HCT116 (cell line): ENCODE data around the gene ITLN1. TPM values are rescaled to one million over a fixed set of nuclear protein-coding genes. Genes with fewer than 3 reads are reported as not detected.

Source experiments
- ATAC-seq: fragments of 200-7000 bp; cut with Tn5 transposase; 2 replicates; pipeline ENCODE4 v1.9.1; 2020; ENCODE audit warnings: mild to moderate bottlenecking, moderate library complexity
- BruUV-seq: library from RNA; stranded (reverse); fragments of 400-500 nt; replicated peaks from 2 replicates; lab custom pipeline; 2021; lab: Mats Ljungman, UMichigan
- CTCF ChIA-PET: fragments of 300-600 bp; sonication (Branson Sonifier 250); formaldehyde crosslinking; loops from one replicate; lab custom pipeline; 2021; ENCODE audit warnings: antibody characterized with exemption; lab: Charles Lee
- POLR2A ChIA-PET: fragments of 300-600, 350-600 bp; sonication (Branson Sonifier 250); formaldehyde crosslinking; loops from one replicate; lab custom pipeline; 2021; ENCODE audit warnings: antibody characterized with exemption; lab: Charles Lee
- RAD21 ChIA-PET, 2 experiments: fragments of 300-600 bp; sonication (Branson Sonifier 250); formaldehyde crosslinking; loops; one replicate each; lab custom pipeline; 2023; ENCODE audit warnings: low total read pairs in 2 of 2; ENCODE audit not compliant: uncharacterized antibody in 2 of 2, unreplicated experiment in 2 of 2, low non-redundant PET in 1 of 2; lab: Charles Lee
- DNase-seq: peaks from one replicate; pipeline ENCODE4 v3.0.0-alpha.2; 2010; ENCODE audit warnings: low read depth, low spot score
- H2AFZ ChIP-seq: fragments of 200-600 bp; shearing (Covaris generic), sonication (generic); 2 replicates; pipeline ENCODE4 v1.6.1; 2017; ENCODE audit warnings: low read depth, mixed run types, mixed read lengths, antibody characterized with exemption, low read length; ENCODE audit not compliant: poor library complexity, severe bottlenecking
- H3K27ac ChIP-seq: 2 replicates; pipeline ENCODE4 v1.5.1; 2012; ENCODE audit warnings: low read depth, low read length
- H3K27me3 ChIP-seq: fragments of 200-600 bp; sonication (generic); 2 replicates; pipeline ENCODE4 v1.6.1; 2016; ENCODE audit warnings: mixed run types, low read length, mixed read lengths; ENCODE audit not compliant: insufficient read depth
- H3K36me3 ChIP-seq, 2 experiments: fragments of 200-500 bp in 1 of 2; fragments of 200-600 bp in 1 of 2; sonication (Bioruptor generic) in 1 of 2; sonication (generic) in 1 of 2; 2 replicates each; pipeline versions ENCODE4 v1.5.1 to v1.6.1; 2014 to 2016; ENCODE audit warnings: low read length in 2 of 2, inconsistent platforms in 1 of 2, mixed read lengths in 1 of 2, mixed run types in 1 of 2; ENCODE audit not compliant: insufficient read depth in 2 of 2, control insufficient read depth in 1 of 2
- H3K4me1 ChIP-seq, 2 experiments: fragments of 200-600 bp in 1 of 2; sonication (generic) in 1 of 2; 2 replicates each; pipeline versions ENCODE4 v1.5.1 to v1.6.1; 2012 to 2017; ENCODE audit warnings: low read length in 2 of 2, inconsistent platforms in 1 of 2, mild to moderate bottlenecking in 1 of 2, mixed read lengths in 1 of 2, mixed run types in 1 of 2, moderate library complexity in 1 of 2; ENCODE audit not compliant: insufficient read depth in 2 of 2, control insufficient read depth in 1 of 2
- H3K4me2 ChIP-seq: fragments of 200-600 bp; sonication (generic); 2 replicates; pipeline ENCODE4 v1.6.1; 2017; ENCODE audit warnings: mixed run types, low read length, mixed read lengths
- H3K4me3 ChIP-seq, 2 experiments: fragments of 200-600 bp in 1 of 2; sonication (generic) in 1 of 2; replicated peaks in 1 of 2; 2 replicates each; pipeline ENCODE4 v1.5.1; 2011 to 2016; ENCODE audit warnings: low read length in 2 of 2, control low read depth in 1 of 2, low read depth in 1 of 2, mild to moderate bottlenecking in 1 of 2, mixed read lengths in 1 of 2, mixed run types in 1 of 2
- H3K79me2 ChIP-seq: fragments of 200-600 bp; sonication (generic); 2 replicates; pipeline ENCODE4 v1.6.1; 2017; ENCODE audit warnings: mild to moderate bottlenecking, mixed run types, low read length, moderate library complexity, mixed read lengths; ENCODE audit not compliant: insufficient read depth
- H3K9ac ChIP-seq: fragments of 200-600 bp; sonication (generic); 2 replicates; pipeline ENCODE4 v1.6.1; 2016; ENCODE audit warnings: low read length, mixed read lengths
- H3K9me2 ChIP-seq: fragments of 200-600 bp; sonication (generic), shearing (Covaris generic); 2 replicates; pipeline ENCODE4 v1.6.1; 2017; ENCODE audit warnings: mixed run types, mild to moderate bottlenecking, moderate library complexity; ENCODE audit not compliant: insufficient read depth
- H3K9me3 ChIP-seq, 2 experiments: fragments of 200-500 bp in 1 of 2; fragments of 200-600 bp in 1 of 2; sonication (Bioruptor generic) in 1 of 2; sonication (generic) in 1 of 2; 2 replicates each; pipeline ENCODE4 v1.6.1; 2014 to 2017; ENCODE audit warnings: low read length in 2 of 2, mixed read lengths in 2 of 2, inconsistent platforms in 1 of 2, low read depth in 1 of 2, mild to moderate bottlenecking in 1 of 2, mixed run types in 1 of 2, moderate library complexity in 1 of 2; ENCODE audit not compliant: control insufficient read depth in 1 of 2, insufficient read depth in 1 of 2
- H4K20me1 ChIP-seq: fragments of 200-600 bp; sonication (generic), shearing (Covaris generic); 2 replicates; pipeline ENCODE4 v1.6.1; 2017; ENCODE audit warnings: mixed run types, mild to moderate bottlenecking, moderate library complexity; ENCODE audit not compliant: insufficient read depth
- EGR1 ChIP-seq: IDR thresholded peaks from 2 replicates; pipeline ENCODE4 v1.6.1; 2012; ENCODE audit warnings: low read depth
- EZH2phosphoT487 ChIP-seq: fragments of 200-600 bp; IDR thresholded peaks from 2 replicates; pipeline ENCODE4 v1.6.1; 2018; ENCODE audit warnings: antibody characterized with exemption, borderline replicate concordance
- RAD21 ChIP-seq: IDR thresholded peaks from 2 replicates; pipeline ENCODE4 v1.6.1; 2012; ENCODE audit warnings: low read depth, mild to moderate bottlenecking
- SRF ChIP-seq: IDR thresholded peaks from 2 replicates; pipeline ENCODE4 v1.6.1; 2012; ENCODE audit warnings: low read depth
- TCF7L2 ChIP-seq: IDR thresholded peaks from 2 replicates; pipeline ENCODE4 v1.7.0; 2011; ENCODE audit warnings: borderline replicate concordance, inconsistent platforms; ENCODE audit not compliant: insufficient read depth, insufficient read length; ENCODE audit errors: extremely low read depth
- YY1 ChIP-seq: IDR thresholded peaks from 2 replicates; pipeline ENCODE4 v1.6.1; 2011; ENCODE audit warnings: low read length, low read depth, moderate library complexity, mild to moderate bottlenecking; ENCODE audit not compliant: insufficient replicate concordance; ENCODE audit errors: extremely low read depth
- ZNF274 ChIP-seq: fragments of 200-500 bp; sonication (Bioruptor generic); IDR thresholded peaks from 2 replicates; pipeline ENCODE4 v1.6.1; 2014; ENCODE audit warnings: mild to moderate bottlenecking, low read depth, low read length, inconsistent platforms
- intact Hi-C: fragments of 100-400 bp; cut with micrococcal nuclease; formaldehyde crosslinking; loops from 2 replicates; pipeline ENCODE4 v1.10.0; 2022
- total RNA-seq: library from RNA; stranded (reverse); gene quantifications from one replicate; pipeline ENCODE4 v1.2.1, GENCODE V29; 2021; ENCODE audit not compliant: unreplicated experiment
- TF ChIP-seq, protein P1 (sequence below), 3 experiments: fragments of 200-600 bp in 1 of 3; sonication (generic) in 1 of 3; IDR thresholded peaks in 2 of 3; conservative IDR thresholded peaks in 1 of 3; 2 replicates each; pipeline ENCODE4 v1.5.1; 2012 to 2017; ENCODE audit warnings: low read depth in 2 of 3, low read length in 2 of 3, antibody characterized with exemption in 1 of 3, borderline replicate concordance in 1 of 3, control low read depth in 1 of 3, mild to moderate bottlenecking in 1 of 3, mixed read lengths in 1 of 3, mixed run types in 1 of 3, moderate library complexity in 1 of 3; ENCODE audit not compliant: insufficient read depth in 1 of 3

Gene ITLN1
- total RNA-seq, 1 experiment from 2014 or later: not detected

DNA sequence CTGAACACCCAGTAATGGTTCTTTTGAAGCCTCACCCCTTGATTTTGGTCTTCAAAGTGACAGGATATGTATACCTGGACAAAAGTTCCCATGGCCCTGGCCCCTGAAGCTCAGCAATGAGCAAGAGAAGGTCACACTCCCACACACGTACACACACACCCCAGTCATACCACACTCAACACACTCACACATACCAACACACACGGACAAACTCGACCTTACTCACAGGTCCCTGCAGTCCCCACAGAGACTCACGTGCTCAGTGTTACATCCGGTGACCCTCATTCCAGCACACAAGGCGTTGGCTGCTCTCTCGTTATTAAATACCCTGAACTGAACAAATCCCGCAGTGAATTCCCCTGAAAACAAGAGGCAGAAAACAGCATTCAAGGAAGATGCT is 5.9 kb downstream of the ITLN1 start:
- RAD21 ChIA-PET: no interaction called here
- no peak for TF ChIP-seq EZH2phosphoT487
- TF ChIP-seq ZNF274: no peak
- no peak for TF ChIP-seq EGR1
- TF ChIP-seq TCF7L2: no peak
- BruUV-seq: no TSS peak

DNA sequence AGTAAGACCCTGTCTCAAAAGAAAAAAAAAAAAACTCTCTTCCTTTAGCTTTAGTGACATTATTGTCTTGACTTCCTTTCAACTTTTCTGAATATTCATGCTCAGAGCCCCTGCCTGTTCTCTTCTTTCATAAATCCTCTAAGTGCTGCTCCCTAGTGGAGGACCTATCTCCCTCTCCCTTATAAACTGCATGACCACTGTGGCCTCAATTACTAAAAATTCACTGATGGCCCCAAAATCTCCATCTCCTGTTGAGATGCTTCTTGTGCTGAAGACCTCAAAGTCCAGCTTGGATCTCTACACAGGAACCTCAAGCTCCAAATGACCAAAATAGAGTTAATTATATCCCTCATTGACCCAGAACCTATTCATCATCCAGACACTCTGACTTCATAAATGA is 7.8 kb downstream of the ITLN1 start:
- no peak overlapping the region for H3K27ac ChIP-seq
- TF ChIP-seq YY1 (no peak), RAD21 (0 out of 2 replicates have a peak, but pooled peaks have one; percentile 20), SRF (no peak)
- TF ChIP-seq, protein P1, sequence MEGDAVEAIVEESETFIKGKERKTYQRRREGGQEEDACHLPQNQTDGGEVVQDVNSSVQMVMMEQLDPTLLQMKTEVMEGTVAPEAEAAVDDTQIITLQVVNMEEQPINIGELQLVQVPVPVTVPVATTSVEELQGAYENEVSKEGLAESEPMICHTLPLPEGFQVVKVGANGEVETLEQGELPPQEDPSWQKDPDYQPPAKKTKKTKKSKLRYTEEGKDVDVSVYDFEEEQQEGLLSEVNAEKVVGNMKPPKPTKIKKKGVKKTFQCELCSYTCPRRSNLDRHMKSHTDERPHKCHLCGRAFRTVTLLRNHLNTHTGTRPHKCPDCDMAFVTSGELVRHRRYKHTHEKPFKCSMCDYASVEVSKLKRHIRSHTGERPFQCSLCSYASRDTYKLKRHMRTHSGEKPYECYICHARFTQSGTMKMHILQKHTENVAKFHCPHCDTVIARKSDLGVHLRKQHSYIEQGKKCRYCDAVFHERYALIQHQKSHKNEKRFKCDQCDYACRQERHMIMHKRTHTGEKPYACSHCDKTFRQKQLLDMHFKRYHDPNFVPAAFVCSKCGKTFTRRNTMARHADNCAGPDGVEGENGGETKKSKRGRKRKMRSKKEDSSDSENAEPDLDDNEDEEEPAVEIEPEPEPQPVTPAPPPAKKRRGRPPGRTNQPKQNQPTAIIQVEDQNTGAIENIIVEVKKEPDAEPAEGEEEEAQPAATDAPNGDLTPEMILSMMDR (IDR thresholded peaks at IDR 0.05 in 2 of 3, conservative IDR thresholded peaks at IDR 0.05 in 1 of 3; ENCODE audit: borderline replicate concordance in 1 of 3, insufficient read depth in 1 of 3, low read depth in 2 of 3, low read length in 2 of 3): peak; percentile 11 to 43 (median 39); a peak in 3 of 6 replicates
- TF ChIP-seq, all 23 proteins: peak for 2
- POLR2A ChIA-PET: no interaction called here
- no peaks in the 10 kb centered on the region for H3K79me2 ChIP-seq
- no peaks in the 10 kb centered on the region for H3K4me1 ChIP-seq
- H3K4me2 ChIP-seq: no peak overlapping the region
- no peaks in the 10 kb centered on the region for H3K9me3 ChIP-seq
- H2AFZ ChIP-seq: no peak overlapping the region
- no TSS peak for BruUV-seq
- RAD21 ChIA-PET: no interaction called here
- H3K27me3 ChIP-seq: no peaks in the 10 kb centered on the region
- CTCF ChIA-PET: interaction anchor here (0.6 kb wide), 2 partner anchors 170 to 1583 kb away, joined by 3 read pairs; no protein-coding TSS in a partner anchor
- intact Hi-C loops: no loop called here
- peak; percentile 71 for ATAC-seq
- H3K4me3 ChIP-seq: no peak overlapping the region
- no peaks in the 10 kb centered on the region for H3K9me2 ChIP-seq
- no peak overlapping the region for H3K9ac ChIP-seq
- no peaks in the 10 kb centered on the region for H4K20me1 ChIP-seq
- H3K36me3 ChIP-seq: no peaks in the 10 kb centered on the region
- DNase-seq: no peak

More for the DNA sequence above, 5.9 kb downstream of the ITLN1 start:
- Histone ChIP-seq H3K9me3 (no peaks in the 10 kb centered on the region), H3K4me2 (no peak overlapping the region), H3K9me2 (no peaks in the 10 kb centered on the region), H3K27ac (no peak overlapping the region), H3K4me3 (no peak overlapping the region), H3K79me2 (no peaks in the 10 kb centered on the region), H3K4me1 (no peaks in the 10 kb centered on the region), H3K36me3 (no peaks in the 10 kb centered on the region), H3K9ac (no peak overlapping the region), H2AFZ (no peak overlapping the region), H4K20me1 (no peaks in the 10 kb centered on the region), H3K27me3 (no peaks in the 10 kb centered on the region)
- ChIA-PET POLR2A (no interaction called here), CTCF (no interaction called here)
- DNase-seq (no peak), ATAC-seq (no peak)
- intact Hi-C loops: no loop called here
